GM12878 (cell line): ENCODE data around the gene ABHD13. TPM values are rescaled to one million over a fixed set of nuclear protein-coding genes. Genes with fewer than 3 reads are reported as not detected.

Experiments used
- ATAC-seq: fragments of 200-7000 bp; cut with Tn5 transposase; 3 replicates; pipeline ENCODE4 v1.9.1; 2020; ENCODE audit warnings: mild to moderate bottlenecking, moderate library complexity
- BruUV-seq: library from RNA; stranded (reverse); fragments of 400-500 nt; replicated peaks from 2 replicates; lab custom pipeline; 2021; lab: Mats Ljungman, UMichigan
- CTCF ChIA-PET: fragments of 300-600 bp; sonication (Branson Sonifier 250); formaldehyde crosslinking; extraction: SDS; loops from one replicate; lab custom pipeline; 2021; ENCODE audit warnings: inconsistent platforms; lab: Yijun Ruan, JAX
- POLR2A ChIA-PET: fragments of 350-600 bp; formaldehyde crosslinking; extraction: SDS; loops from one replicate; lab custom pipeline; 2021; ENCODE audit warnings: inconsistent platforms; lab: Charles Lee
- RAD21 ChIA-PET: fragments of 300-600 bp; sonication (Branson Sonifier 250); formaldehyde crosslinking; loops from one replicate; lab custom pipeline; 2023; ENCODE audit warnings: antibody characterized with exemption; ENCODE audit not compliant: unreplicated experiment; lab: Charles Lee
- SMC1A ChIA-PET: fragments of 300-600 bp; sonication (Branson Sonifier 250); formaldehyde crosslinking; loops from one replicate; lab custom pipeline; 2023; ENCODE audit not compliant: unreplicated experiment, uncharacterized antibody; lab: Charles Lee
- DNase-seq: peaks from one replicate; pipeline ENCODE4 v3.0.0-alpha.2; 2011; ENCODE audit warnings: low read depth, low spot score
- FAIRE-seq: peaks from 3 replicates; lab custom pipeline; 2011; peaks lifted over from hg19 to GRCh38; lab: Jason Lieb, UNC
- H2AFZ ChIP-seq: 2 replicates; pipeline ENCODE4 v1.6.0; 2011; ENCODE audit warnings: low read depth, low read length, control low read depth; ENCODE audit not compliant: control insufficient read depth
- H3K27ac ChIP-seq: 2 replicates; pipeline ENCODE4 v1.5.1; 2011; ENCODE audit warnings: control low read depth; ENCODE audit not compliant: control insufficient read depth, insufficient read depth
- H3K27me3 ChIP-seq, 2 experiments: replicated peaks in 1 of 2; 2 replicates each; pipeline versions ENCODE4 v1.6.0 to v1.6.1; 2011; ENCODE audit warnings: low read length in 1 of 2; ENCODE audit not compliant: control insufficient read depth in 2 of 2, insufficient read depth in 2 of 2
- H3K36me3 ChIP-seq, 2 experiments: 2 replicates each; pipeline ENCODE4 v1.5.1; 2011; ENCODE audit warnings: low read length in 1 of 2; ENCODE audit not compliant: control insufficient read depth in 2 of 2, insufficient read depth in 2 of 2
- H3K4me1 ChIP-seq: 2 replicates; pipeline ENCODE4 v1.6.1; 2011; ENCODE audit warnings: mild to moderate bottlenecking, low read length, moderate library complexity, mixed read lengths; ENCODE audit not compliant: control insufficient read depth, insufficient read depth
- H3K4me2 ChIP-seq: 2 replicates; pipeline ENCODE4 v1.6.0; 2011; ENCODE audit warnings: control low read depth; ENCODE audit not compliant: control insufficient read depth, insufficient read depth
- H3K4me3 ChIP-seq: fragments of 200-600 bp; sonication (generic); 2 replicates; pipeline ENCODE4 v1.5.1; 2016
- H3K79me2 ChIP-seq: 2 replicates; pipeline ENCODE4 v1.6.0; 2011; ENCODE audit warnings: low read length; ENCODE audit not compliant: control insufficient read depth, insufficient read depth
- H3K9ac ChIP-seq: 2 replicates; pipeline ENCODE4 v1.8.0; 2011; ENCODE audit warnings: low read length, control low read depth, mixed read lengths; ENCODE audit not compliant: control insufficient read depth, insufficient read depth
- H3K9me3 ChIP-seq: replicated peaks from 3 replicates; pipeline ENCODE4 v1.5.1; 2011; ENCODE audit warnings: mild to moderate bottlenecking, low read length; ENCODE audit not compliant: control insufficient read depth, insufficient read depth
- H4K20me1 ChIP-seq: 2 replicates; pipeline ENCODE4 v1.6.0; 2011; ENCODE audit not compliant: control insufficient read depth, insufficient read depth
- ASH2L ChIP-seq: fragments of 300-600, 200-600 bp; sonication (generic); IDR thresholded peaks from 2 replicates; pipeline ENCODE4 v1.6.1; 2017; ENCODE audit warnings: low read depth, mild to moderate bottlenecking, borderline replicate concordance
- BCL3 ChIP-seq: IDR thresholded peaks from 2 replicates; pipeline ENCODE4 v1.6.1; 2011; ENCODE audit warnings: borderline replicate concordance, low read depth, mild to moderate bottlenecking, moderate library complexity, low read length; ENCODE audit not compliant: insufficient read depth, poor library complexity, severe bottlenecking
- CBFB ChIP-seq: IDR thresholded peaks from 2 replicates; pipeline ENCODE4 v1.6.1; 2016; ENCODE audit warnings: antibody characterized with exemption, low read depth
- CEBPB ChIP-seq, 2 experiments: fragments of 150-350 bp in 1 of 2; IDR thresholded peaks; 2 replicates each; pipeline ENCODE4 v1.6.1; 2012 to 2014; ENCODE audit warnings: low read depth in 2 of 2, low read length in 2 of 2, borderline replicate concordance in 1 of 2, inconsistent platforms in 1 of 2
- SIN3A ChIP-seq: IDR thresholded peaks from 2 replicates; pipeline ENCODE4 v1.6.1; 2012; ENCODE audit warnings: low read depth, low read length, improper control_type of control experiment
- SRF ChIP-seq, 2 experiments: IDR thresholded peaks; 2 replicates each; pipeline ENCODE4 v1.6.1; 2011; ENCODE audit warnings: low read depth in 2 of 2, low read length in 2 of 2, mild to moderate bottlenecking in 1 of 2, moderate library complexity in 1 of 2
- STAT1 ChIP-seq: fragments of 450-650 bp; conservative IDR thresholded peaks from 2 replicates; pipeline ENCODE4 v1.6.1; 2014; ENCODE audit warnings: antibody characterized with exemption, mild to moderate bottlenecking
- SUZ12 ChIP-seq: fragments of 200-600 bp; sonication (generic); IDR thresholded peaks from one replicate; pipeline ENCODE4 v1.6.1; 2018; ENCODE audit warnings: antibody characterized with exemption, mild to moderate bottlenecking; ENCODE audit not compliant: unreplicated experiment
- ZNF384 ChIP-seq: IDR thresholded peaks from 2 replicates; pipeline ENCODE4 v1.6.1; 2012; ENCODE audit warnings: low read depth, mild to moderate bottlenecking, low read length, improper control_type of control experiment, borderline replicate concordance
- ZSCAN29 ChIP-seq: fragments of 450-650 bp; IDR thresholded peaks from 2 replicates; pipeline ENCODE4 v1.6.1; 2017; ENCODE audit warnings: mild to moderate bottlenecking, moderate library complexity
- in situ Hi-C: fragments of 300-500 bp; cut with MboI; formaldehyde crosslinking; loops from 9 replicates; pipeline ENCODE4 v1.14.3; 2018; ENCODE audit warnings: mixed read lengths
- intact Hi-C: fragments of 100-400 bp; cut with micrococcal nuclease; formaldehyde crosslinking; loops from one replicate; pipeline ENCODE4 v1.14.2; 2022; ENCODE audit not compliant: unreplicated experiment
- polyA plus RNA-seq, 11 experiments: library from polyadenylated mRNA; depleted of rRNA in 4 of 11; unstranded in 6 of 11; stranded (reverse) in 5 of 11; fragments of >200 nt; fragmentation: Nextera tagmentation in 4 of 11; fragmentation: Illumina TruSeq in 1 of 11; extraction: Ambion mirVana in 4 of 11; extraction: Trizol in 1 of 11; gene quantifications; 1 replicate in 1 of 11; 2 replicates in 10 of 11; pipeline versions ENCODE4 v1.2.1 to v1.2.3, GENCODE V29; 2011 to 2016; ENCODE audit warnings: inconsistent platforms in 2 of 11, missing spikeins in 2 of 11, low read depth in 1 of 11
- total RNA-seq, 4 experiments: library from RNA; depleted of rRNA in 3 of 4; stranded (reverse); fragments of >200 nt in 3 of 4; fragmentation: Illumina TruSeq in 1 of 4; extraction: Trizol in 1 of 4; gene quantifications; 2 replicates each; pipeline versions ENCODE4 v1.2.1 to v1.2.3, GENCODE V29; 2013 to 2021

The ABHD13 gene
- total and polyA plus RNA-seq, 10 of the 15 experiments (the other 5 are each of a cell fraction or from before 2014, with no cell fraction given), result 3.2 to 10.7 (median 6.5) TPM

GRCh38 chr13:108230377-108230776 is 12.2 kb downstream of the ABHD13 start:
- DNase-seq (no peak), FAIRE-seq (no peak), ATAC-seq (no peak)
- TF ChIP-seq ZNF384, result no peak
- no peak for TF ChIP-seq SUZ12
- TF ChIP-seq ZSCAN29, result no peak
- no peak for TF ChIP-seq STAT1
- TF ChIP-seq ASH2L, result no peak
- TF ChIP-seq CEBPB (IDR thresholded peaks at IDR 0.05; ENCODE audit: borderline replicate concordance in 1 of 2, low read depth in 2 of 2, low read length in 2 of 2), result no peak
- TF ChIP-seq SRF (IDR thresholded peaks at IDR 0.05; ENCODE audit: low read depth in 2 of 2, low read length in 2 of 2), result no peak
- TF ChIP-seq BCL3, result no peak
- TF ChIP-seq SIN3A, result no peak
- no peak for TF ChIP-seq CBFB
- peaks cover 20% of the 10 kb centered on the region for H3K79me2 ChIP-seq
- H3K9me3 ChIP-seq, result no peaks in the 10 kb centered on the region
- intact Hi-C loops, result no loop called here
- no peak overlapping the region for H3K4me3 ChIP-seq
- H3K27me3 ChIP-seq, result no peaks in the 10 kb centered on the region
- ChIA-PET CTCF (interaction anchor here (1.4 to 3.5 kb wide), 2 partner anchors 39 to 278 kb away, joined by 6 to 11 read pairs; partner anchors contain the start of gene TNFSF13B), RAD21 (interaction anchor here (1.3 to 2.1 kb wide), 2 partner anchors 9 to 39 kb away, joined by 4 to 5 read pairs; no protein-coding TSS in a partner anchor), POLR2A (no interaction called here), SMC1A (interaction anchor here (0.6 to 3.3 kb wide), 7 partner anchors 27 to 278 kb away, joined by 3 to 14 read pairs (median 4); partner anchors contain the start of gene TNFSF13B)
- no peak overlapping the region for H2AFZ ChIP-seq
- in situ Hi-C loops, result no loop called here
- H4K20me1 ChIP-seq, result no peaks in the 10 kb centered on the region
- no peak overlapping the region for H3K4me2 ChIP-seq
- no TSS peak for BruUV-seq
- peaks cover 7% of the 10 kb centered on the region for H3K4me1 ChIP-seq
- no peak overlapping the region for H3K9ac ChIP-seq
- peaks cover 0 to 4% of the 10 kb centered on the region in 2 experiments; a peak in 1 of 4 replicates for H3K36me3 ChIP-seq
- no peak overlapping the region for H3K27ac ChIP-seq
